Stimulated activated CD4-positive, alpha-beta T cell treated with anti-CD3 and anti-CD28 coated beads, Interleukin-1b, Interleukin-23, amount 100 ng/mL, for 4 hours (primary cell): ENCODE data around the gene MEF2A.

ENCODE experiments used
- DNase-seq, 2 donors: peaks; one replicate each; pipeline ENCODE4 v3.0.0-alpha.2; 2020; ENCODE audit warnings: low read depth in 2 of 2

Gene MEF2A

DNA sequence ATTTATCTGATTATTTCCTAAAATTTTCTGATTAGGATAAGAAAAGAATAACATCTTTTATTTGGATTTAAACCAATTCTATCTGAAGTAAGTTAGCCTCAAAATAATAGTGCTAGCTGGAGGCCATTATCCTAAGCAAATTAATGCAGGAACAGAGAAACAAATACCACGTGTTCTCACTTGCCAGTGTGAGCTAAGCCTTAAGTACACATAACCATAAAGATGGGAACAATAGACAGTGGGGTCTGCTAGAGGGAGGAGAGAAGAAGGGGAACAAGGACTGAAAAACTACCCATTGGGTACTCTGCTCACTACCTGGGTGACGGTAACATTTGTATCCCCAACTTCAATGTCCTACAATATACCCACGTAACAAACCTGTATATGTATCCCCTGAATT is 198.7 kb downstream of the MEF2A start:
- DNase-seq: no peak
